ENCODE data around the gene ZFYVE9.
"Not testable (repeated sequence)": the region's sequence is repeated elsewhere in the genome, so short reads cannot be mapped to it uniquely, and the experiment has no call there.

ZFYVE9 gene

GRCh38 chr1:52195161-52195560 is 53.3 kb downstream of the ZFYVE9 start:
- Histone ChIP-seq H3K27ac (no peak overlapping the region), H3K27me3 (no peaks in the 10 kb centered on the region), H3K9me3 (no peaks in the 10 kb centered on the region), H3K4me1 (ENCODE audit: control insufficient read depth in 1 of 2, insufficient read depth in 1 of 2, low read depth in 1 of 2, low read length in 1 of 2) (no peaks in the 10 kb centered on the region), H3K4me3 (ENCODE audit: low read depth in 1 of 2, low read length in 1 of 2) (no peak overlapping the region), H3K36me3 (no peaks in the 10 kb centered on the region)
- no peak for TF ChIP-seq CTCF (IDR thresholded peaks at IDR 0.05)

GRCh38 chr1:52203935-52204625 is 62.2 kb downstream of the ZFYVE9 start:
- no peak for TF ChIP-seq CTCF (IDR thresholded peaks at IDR 0.05)
- H3K27ac ChIP-seq: no peak overlapping the region
- peaks cover 21% of the 10 kb centered on the region for H3K27me3 ChIP-seq
- no peak overlapping the region for H3K4me3 ChIP-seq (ENCODE audit: low read depth in 1 of 2, low read length in 1 of 2)
- no peaks in the 10 kb centered on the region for H3K4me1 ChIP-seq (ENCODE audit: control insufficient read depth in 1 of 2, insufficient read depth in 1 of 2, low read depth in 1 of 2, low read length in 1 of 2)
- H3K36me3 ChIP-seq: no peaks in the 10 kb centered on the region
- no peaks in the 10 kb centered on the region for H3K9me3 ChIP-seq

GRCh38 chr1:52204696-52205095 is 62.8 kb downstream of the ZFYVE9 start:
- no peak overlapping the region for H3K4me3 ChIP-seq (ENCODE audit: low read depth in 1 of 2, low read length in 1 of 2)
- H3K27ac ChIP-seq: no peak overlapping the region
- H3K36me3 ChIP-seq: no peaks in the 10 kb centered on the region
- H3K4me1 ChIP-seq (ENCODE audit: control insufficient read depth in 1 of 2, insufficient read depth in 1 of 2, low read depth in 1 of 2, low read length in 1 of 2): no peaks in the 10 kb centered on the region
- H3K27me3 ChIP-seq: peaks cover 21% of the 10 kb centered on the region
- H3K9me3 ChIP-seq: no peaks in the 10 kb centered on the region
- no peak for TF ChIP-seq CTCF (IDR thresholded peaks at IDR 0.05)

- H3K27ac ChIP-seq; H3K4me1 ChIP-seq (ENCODE audit: control insufficient read depth in 1 of 2, insufficient read depth in 1 of 2, low read depth in 1 of 2, low read length in 1 of 2); H3K4me3 ChIP-seq (ENCODE audit: low read depth in 1 of 2, low read length in 1 of 2); H3K9me3 ChIP-seq; H3K36me3 ChIP-seq: not testable (repeated sequence)
- H3K27me3 ChIP-seq: peaks cover 21% of the 10 kb centered on the region
Observed at GRCh38 chr1:52206686-52207085, 64.8 kb downstream of the ZFYVE9 start.

- H3K9me3 ChIP-seq: no peaks in the 10 kb centered on the region
- no peak for TF ChIP-seq CTCF (IDR thresholded peaks at IDR 0.05)
- H3K27me3 ChIP-seq: peaks cover 17% of the 10 kb centered on the region
- no peaks in the 10 kb centered on the region for H3K36me3 ChIP-seq
- H3K27ac ChIP-seq: no peak overlapping the region
- H3K4me3 ChIP-seq (ENCODE audit: low read depth in 1 of 2, low read length in 1 of 2): no peak overlapping the region
- H3K4me1 ChIP-seq (ENCODE audit: control insufficient read depth in 1 of 2, insufficient read depth in 1 of 2, low read depth in 1 of 2, low read length in 1 of 2): no peaks in the 10 kb centered on the region
Observed at GRCh38 chr1:52209429-52209828, 67.5 kb downstream of the ZFYVE9 start.

- no peak for TF ChIP-seq CTCF (IDR thresholded peaks at IDR 0.05)
- H3K27me3 ChIP-seq: peaks cover 13% of the 10 kb centered on the region
- no peaks in the 10 kb centered on the region for H3K4me1 ChIP-seq (ENCODE audit: control insufficient read depth in 1 of 2, insufficient read depth in 1 of 2, low read depth in 1 of 2, low read length in 1 of 2)
- H3K27ac ChIP-seq: no peak overlapping the region
- H3K36me3 ChIP-seq: no peaks in the 10 kb centered on the region
- no peaks in the 10 kb centered on the region for H3K9me3 ChIP-seq
- H3K4me3 ChIP-seq (ENCODE audit: low read depth in 1 of 2, low read length in 1 of 2): no peak overlapping the region
Observed at GRCh38 chr1:52210044-52210443, 68.2 kb downstream of the ZFYVE9 start.
